ENCODE data around the gene RFX2. TPM values are rescaled to one million over a fixed set of nuclear protein-coding genes. Genes with fewer than 3 reads are reported as not detected.

Gene RFX2
- total RNA-seq, 1 donor from 2014 or later, result 6.2 TPM

DNA sequence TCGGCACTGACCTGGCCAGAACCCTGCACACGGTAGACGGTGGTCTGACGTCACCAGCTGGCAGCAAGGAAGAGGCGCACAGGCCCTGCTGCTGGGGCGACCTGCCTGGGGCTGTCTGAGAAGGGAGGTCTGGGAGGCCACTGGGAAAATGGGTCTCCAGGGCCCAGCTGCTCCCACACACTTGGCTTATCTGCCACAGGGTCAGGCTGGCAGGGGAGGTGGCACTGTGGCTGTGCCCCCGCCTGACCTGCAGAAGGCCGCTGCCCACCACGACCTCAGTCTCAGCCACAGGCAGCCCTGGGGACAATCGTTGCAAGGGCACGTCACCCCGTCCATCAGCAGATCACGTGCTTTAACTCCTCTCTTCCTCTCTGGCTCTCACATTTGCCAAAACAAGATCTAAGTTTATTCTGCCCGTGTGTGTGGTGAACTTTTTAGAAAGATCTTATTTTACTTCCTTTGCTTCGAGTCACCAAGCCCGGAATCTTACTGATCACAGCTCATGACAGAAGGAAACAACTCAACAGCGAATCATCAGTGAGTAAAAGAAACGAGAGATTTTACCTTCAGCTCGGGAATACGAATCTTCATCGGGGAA, 87.1 kb downstream of the RFX2 start:
- no peaks in the 10 kb centered on the region for H4K20me1 ChIP-seq (ENCODE audit: low read depth)
- H3K27me3 ChIP-seq, result peaks cover 14% of the 10 kb centered on the region
- Mint-ChIP-seq H3K4me3 (peak overlapping the region; percentile 62), H3K4me1 (peaks cover 20% of the 10 kb centered on the region), H3K27me3 (ENCODE audit: insufficient read depth, low read depth) (no peaks in the 10 kb centered on the region), H3K9me3 (no peaks in the 10 kb centered on the region), H3K36me3 (peaks cover 15% of the 10 kb centered on the region), H3K27ac (peak overlapping the region; percentile 69)
- H3K27ac ChIP-seq, result no peak overlapping the region
- H2AFZ ChIP-seq (replicated peaks), result no peak overlapping the region
- H3K9me3 ChIP-seq (ENCODE audit: low read depth), result no peaks in the 10 kb centered on the region
- H3F3A ChIP-seq (ENCODE audit: low read depth), result no peaks in the 10 kb centered on the region
- no peaks in the 10 kb centered on the region for H3K36me3 ChIP-seq
- no peak for DNase-seq (ENCODE audit: low spot score)
- no peak overlapping the region for H3K4me3 ChIP-seq
- no peaks in the 10 kb centered on the region for H3K4me1 ChIP-seq
- H3K4me2 ChIP-seq, result no peak overlapping the region
- H3K79me2 ChIP-seq (ENCODE audit: low read depth), result no peaks in the 10 kb centered on the region
- peak overlapping the region; percentile 16 for H3K9ac ChIP-seq
- TF ChIP-seq EZH2phosphoT487 (IDR thresholded peaks at IDR 0.05) (no peak), EZH2 (IDR thresholded peaks at IDR 0.05) (no peak)
- TF ChIP-seq, protein P1, sequence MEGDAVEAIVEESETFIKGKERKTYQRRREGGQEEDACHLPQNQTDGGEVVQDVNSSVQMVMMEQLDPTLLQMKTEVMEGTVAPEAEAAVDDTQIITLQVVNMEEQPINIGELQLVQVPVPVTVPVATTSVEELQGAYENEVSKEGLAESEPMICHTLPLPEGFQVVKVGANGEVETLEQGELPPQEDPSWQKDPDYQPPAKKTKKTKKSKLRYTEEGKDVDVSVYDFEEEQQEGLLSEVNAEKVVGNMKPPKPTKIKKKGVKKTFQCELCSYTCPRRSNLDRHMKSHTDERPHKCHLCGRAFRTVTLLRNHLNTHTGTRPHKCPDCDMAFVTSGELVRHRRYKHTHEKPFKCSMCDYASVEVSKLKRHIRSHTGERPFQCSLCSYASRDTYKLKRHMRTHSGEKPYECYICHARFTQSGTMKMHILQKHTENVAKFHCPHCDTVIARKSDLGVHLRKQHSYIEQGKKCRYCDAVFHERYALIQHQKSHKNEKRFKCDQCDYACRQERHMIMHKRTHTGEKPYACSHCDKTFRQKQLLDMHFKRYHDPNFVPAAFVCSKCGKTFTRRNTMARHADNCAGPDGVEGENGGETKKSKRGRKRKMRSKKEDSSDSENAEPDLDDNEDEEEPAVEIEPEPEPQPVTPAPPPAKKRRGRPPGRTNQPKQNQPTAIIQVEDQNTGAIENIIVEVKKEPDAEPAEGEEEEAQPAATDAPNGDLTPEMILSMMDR (IDR thresholded peaks at IDR 0.05), result no peak

GRCh38 chr19:6022570-6023064, 87.7 kb downstream of the RFX2 start:
- TF ChIP-seq EZH2 (IDR thresholded peaks at IDR 0.05) (no peak), EZH2phosphoT487 (IDR thresholded peaks at IDR 0.05) (no peak)
- TF ChIP-seq, protein P1 (IDR thresholded peaks at IDR 0.05), result no peak

DNA sequence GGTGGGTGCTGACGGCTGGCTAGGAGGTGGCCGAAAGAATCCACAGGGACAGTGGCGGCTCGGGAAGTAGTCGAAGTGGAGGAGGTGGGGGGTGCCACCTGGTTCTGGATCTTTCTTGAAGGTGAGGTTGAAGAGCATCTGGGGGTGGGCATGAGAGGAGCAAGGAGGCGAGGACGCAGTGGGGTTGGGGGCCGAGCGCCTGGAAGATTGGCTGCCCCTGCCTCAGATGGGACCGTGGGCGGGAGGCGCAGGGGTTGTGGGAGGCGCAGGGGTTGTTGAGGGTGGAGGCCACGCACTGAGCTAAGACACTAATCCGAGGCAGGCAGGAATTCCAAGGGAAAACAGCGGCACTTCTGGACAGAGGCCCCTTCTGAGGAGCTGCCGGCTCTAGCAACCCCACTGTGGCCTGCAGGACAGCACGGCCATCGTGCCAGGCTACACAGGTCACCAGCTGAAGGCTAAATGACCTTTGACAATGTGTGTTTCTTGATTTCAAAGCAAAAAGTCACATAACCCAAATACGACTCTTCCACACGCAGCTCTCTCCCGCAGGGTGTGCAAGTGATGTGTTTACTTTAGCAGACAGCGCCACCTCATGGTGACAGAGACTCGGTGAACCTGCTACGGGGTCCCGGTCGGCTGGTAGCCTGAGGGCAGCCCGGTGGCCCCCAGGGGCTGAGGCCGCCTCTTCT, 88.3 kb downstream of the RFX2 start:
- peaks cover 14% of the 10 kb centered on the region for H3K27me3 ChIP-seq
- peak overlapping the region; percentile 89 for H2AFZ ChIP-seq (replicated peaks)
- H3K79me2 ChIP-seq (ENCODE audit: low read depth), result no peaks in the 10 kb centered on the region
- no peaks in the 10 kb centered on the region for H3F3A ChIP-seq (ENCODE audit: low read depth)
- H3K36me3 ChIP-seq, result no peaks in the 10 kb centered on the region
- H3K9ac ChIP-seq, result no peak overlapping the region
- Mint-ChIP-seq H3K27ac (no peak overlapping the region), H3K4me1 (peaks cover 23% of the 10 kb centered on the region), H3K9me3 (no peaks in the 10 kb centered on the region), H3K27me3 (ENCODE audit: insufficient read depth, low read depth) (no peaks in the 10 kb centered on the region), H3K4me3 (peak overlapping the region; percentile 64), H3K36me3 (peaks cover 15% of the 10 kb centered on the region)
- no peaks in the 10 kb centered on the region for H3K9me3 ChIP-seq (ENCODE audit: low read depth)
- no peak for TF ChIP-seq EZH2phosphoT487 (IDR thresholded peaks at IDR 0.05)
- TF ChIP-seq, protein P1 (IDR thresholded peaks at IDR 0.05), result peak; percentile 94
- TF ChIP-seq EZH2 (IDR thresholded peaks at IDR 0.05), result no peak
- DNase-seq (ENCODE audit: low spot score), result peak; percentile 94
- H3K4me3 ChIP-seq, result peak overlapping the region; percentile 24
- peak overlapping the region; percentile 72 for H3K4me2 ChIP-seq
- no peaks in the 10 kb centered on the region for H3K4me1 ChIP-seq
- no peak overlapping the region for H3K27ac ChIP-seq
- no peaks in the 10 kb centered on the region for H4K20me1 ChIP-seq (ENCODE audit: low read depth)

More at GRCh38 chr19:6022570-6023064, 87.7 kb downstream of the RFX2 start:
- Mint-ChIP-seq H3K27me3 (ENCODE audit: insufficient read depth, low read depth) (no peaks in the 10 kb centered on the region), H3K9me3 (no peaks in the 10 kb centered on the region), H3K27ac (peak overlapping the region; percentile 69), H3K4me3 (no peak overlapping the region), H3K36me3 (peaks cover 15% of the 10 kb centered on the region), H3K4me1 (peaks cover 20% of the 10 kb centered on the region)
- Histone ChIP-seq H3K27ac (no peak overlapping the region), H3K79me2 (ENCODE audit: low read depth) (no peaks in the 10 kb centered on the region), H3K4me3 (no peak overlapping the region), H2AFZ (replicated peaks) (peak overlapping the region; percentile 89), H3K4me2 (peak overlapping the region; percentile 72), H3K36me3 (no peaks in the 10 kb centered on the region), H3F3A (ENCODE audit: low read depth) (no peaks in the 10 kb centered on the region), H4K20me1 (ENCODE audit: low read depth) (no peaks in the 10 kb centered on the region), H3K9ac (no peak overlapping the region), H3K27me3 (peaks cover 14% of the 10 kb centered on the region), H3K4me1 (no peaks in the 10 kb centered on the region), H3K9me3 (ENCODE audit: low read depth) (no peaks in the 10 kb centered on the region)
- DNase-seq (ENCODE audit: low spot score), result no peak
